ENCODE results near the gene SPAG6. TPM values are rescaled to one million over a fixed set of nuclear protein-coding genes. Genes with fewer than 3 reads are reported as not detected.
A peak's percentile ranks its signal among the peaks of the same experiment; 100 is the strongest.

The SPAG6 gene
- total and polyA plus RNA-seq, 9 of the 15 experiments (the other 6 are each of a cell fraction or from before 2014, with no cell fraction given) = 3.5 to 23.1 (median 11.8) TPM

DNA sequence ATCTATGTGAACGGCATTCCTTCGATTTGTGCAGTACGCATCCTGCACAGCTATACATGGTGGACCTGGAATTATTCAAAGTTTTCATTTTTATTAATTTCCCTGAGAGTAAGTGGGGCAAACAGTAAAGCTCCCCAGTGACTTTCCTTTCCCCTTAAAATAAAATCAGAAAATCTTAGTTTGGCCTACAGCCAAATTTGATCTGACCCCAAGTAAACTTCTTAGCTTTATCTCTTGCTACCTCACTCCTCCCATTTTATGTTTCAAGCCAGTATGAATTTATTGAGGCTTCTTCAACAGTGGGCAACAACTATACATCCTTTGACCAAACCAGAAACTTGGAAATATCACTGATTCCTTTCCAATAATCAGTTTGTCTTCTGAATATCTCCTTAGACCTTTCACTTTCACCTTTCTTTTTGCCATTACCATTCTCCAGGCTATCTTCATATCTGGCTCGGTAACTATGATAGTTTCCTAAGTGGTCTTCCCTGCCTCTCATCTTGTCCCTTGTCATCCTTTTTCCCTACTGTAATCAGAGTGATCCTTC, 11.1 kb downstream of the SPAG6 start (continued):
- TF ChIP-seq FOXM1 (IDR thresholded peaks at IDR 0.05; ENCODE audit: low read depth) (no peak), FOXM1 (CRISPR knock-in tag; IDR thresholded peaks at IDR 0.05; ENCODE audit: low read depth) (no peak), MYC (IDR thresholded peaks at IDR 0.05; ENCODE audit: low read depth, low read length) (no peak), MYC (CRISPR knock-in tag; IDR thresholded peaks at IDR 0.05; ENCODE audit: borderline replicate concordance, low read depth) (no peak), MEF2A (IDR thresholded peaks at IDR 0.05; ENCODE audit: control insufficient read depth, low read depth, low read length) (no peak), SUPT5H (IDR thresholded peaks at IDR 0.05) (no peak), MCM7 (IDR thresholded peaks at IDR 0.05) (no peak), LEF1 (IDR thresholded peaks at IDR 0.05) (0 out of 2 replicates have a peak, but pooled peaks have one; percentile 28), ARID1B (IDR thresholded peaks at IDR 0.05) (peak; percentile 22; the same call in 1 of the 2 replicates), CBX8 (IDR thresholded peaks at IDR 0.05; ENCODE audit: borderline replicate concordance, extremely low read depth, low read depth, low read length, poor library complexity, severe bottlenecking) (no peak), MECOM (CRISPR knock-in tag; IDR thresholded peaks at IDR 0.05) (no peak), NFIX (CRISPR knock-in tag; IDR thresholded peaks at IDR 0.05; ENCODE audit: low read depth) (peak; percentile 84), XRCC5 (IDR thresholded peaks at IDR 0.05; ENCODE audit: low read depth, low read length) (no peak), ZNF134 (CRISPR knock-in tag; conservative IDR thresholded peaks at IDR 0.05) (no peak), GATA2 (CRISPR knock-in tag; IDR thresholded peaks at IDR 0.05) (0 out of 2 replicates have a peak, but pooled peaks have one; percentile 6), ZNF584 (CRISPR knock-in tag; IDR thresholded peaks at IDR 0.05; ENCODE audit: low read depth) (no peak), SMARCC2 (IDR thresholded peaks at IDR 0.05; ENCODE audit: low read depth) (no peak), MXI1 (IDR thresholded peaks at IDR 0.05; ENCODE audit: low read depth, low read length) (no peak)
- TF ChIP-seq, protein P1, sequence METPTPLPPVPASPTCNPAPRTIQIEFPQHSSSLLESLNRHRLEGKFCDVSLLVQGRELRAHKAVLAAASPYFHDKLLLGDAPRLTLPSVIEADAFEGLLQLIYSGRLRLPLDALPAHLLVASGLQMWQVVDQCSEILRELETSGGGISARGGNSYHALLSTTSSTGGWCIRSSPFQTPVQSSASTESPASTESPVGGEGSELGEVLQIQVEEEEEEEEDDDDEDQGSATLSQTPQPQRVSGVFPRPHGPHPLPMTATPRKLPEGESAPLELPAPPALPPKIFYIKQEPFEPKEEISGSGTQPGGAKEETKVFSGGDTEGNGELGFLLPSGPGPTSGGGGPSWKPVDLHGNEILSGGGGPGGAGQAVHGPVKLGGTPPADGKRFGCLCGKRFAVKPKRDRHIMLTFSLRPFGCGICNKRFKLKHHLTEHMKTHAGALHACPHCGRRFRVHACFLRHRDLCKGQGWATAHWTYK (CRISPR knock-in tag; IDR thresholded peaks at IDR 0.05) = no peak
- TF ChIP-seq, protein P2, sequence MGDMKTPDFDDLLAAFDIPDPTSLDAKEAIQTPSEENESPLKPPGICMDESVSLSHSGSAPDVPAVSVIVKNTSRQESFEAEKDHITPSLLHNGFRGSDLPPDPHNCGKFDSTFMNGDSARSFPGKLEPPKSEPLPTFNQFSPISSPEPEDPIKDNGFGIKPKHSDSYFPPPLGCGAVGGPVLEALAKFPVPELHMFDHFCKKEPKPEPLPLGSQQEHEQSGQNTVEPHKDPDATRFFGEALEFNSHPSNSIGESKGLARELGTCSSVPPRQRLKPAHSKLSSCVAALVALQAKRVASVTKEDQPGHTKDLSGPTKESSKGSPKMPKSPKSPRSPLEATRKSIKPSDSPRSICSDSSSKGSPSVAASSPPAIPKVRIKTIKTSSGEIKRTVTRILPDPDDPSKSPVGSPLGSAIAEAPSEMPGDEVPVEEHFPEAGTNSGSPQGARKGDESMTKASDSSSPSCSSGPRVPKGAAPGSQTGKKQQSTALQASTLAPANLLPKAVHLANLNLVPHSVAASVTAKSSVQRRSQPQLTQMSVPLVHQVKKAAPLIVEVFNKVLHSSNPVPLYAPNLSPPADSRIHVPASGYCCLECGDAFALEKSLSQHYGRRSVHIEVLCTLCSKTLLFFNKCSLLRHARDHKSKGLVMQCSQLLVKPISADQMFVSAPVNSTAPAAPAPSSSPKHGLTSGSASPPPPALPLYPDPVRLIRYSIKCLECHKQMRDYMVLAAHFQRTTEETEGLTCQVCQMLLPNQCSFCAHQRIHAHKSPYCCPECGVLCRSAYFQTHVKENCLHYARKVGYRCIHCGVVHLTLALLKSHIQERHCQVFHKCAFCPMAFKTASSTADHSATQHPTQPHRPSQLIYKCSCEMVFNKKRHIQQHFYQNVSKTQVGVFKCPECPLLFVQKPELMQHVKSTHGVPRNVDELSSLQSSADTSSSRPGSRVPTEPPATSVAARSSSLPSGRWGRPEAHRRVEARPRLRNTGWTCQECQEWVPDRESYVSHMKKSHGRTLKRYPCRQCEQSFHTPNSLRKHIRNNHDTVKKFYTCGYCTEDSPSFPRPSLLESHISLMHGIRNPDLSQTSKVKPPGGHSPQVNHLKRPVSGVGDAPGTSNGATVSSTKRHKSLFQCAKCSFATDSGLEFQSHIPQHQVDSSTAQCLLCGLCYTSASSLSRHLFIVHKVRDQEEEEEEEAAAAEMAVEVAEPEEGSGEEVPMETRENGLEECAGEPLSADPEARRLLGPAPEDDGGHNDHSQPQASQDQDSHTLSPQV (IDR thresholded peaks at IDR 0.05) = no peak
- TF ChIP-seq, protein P3, sequence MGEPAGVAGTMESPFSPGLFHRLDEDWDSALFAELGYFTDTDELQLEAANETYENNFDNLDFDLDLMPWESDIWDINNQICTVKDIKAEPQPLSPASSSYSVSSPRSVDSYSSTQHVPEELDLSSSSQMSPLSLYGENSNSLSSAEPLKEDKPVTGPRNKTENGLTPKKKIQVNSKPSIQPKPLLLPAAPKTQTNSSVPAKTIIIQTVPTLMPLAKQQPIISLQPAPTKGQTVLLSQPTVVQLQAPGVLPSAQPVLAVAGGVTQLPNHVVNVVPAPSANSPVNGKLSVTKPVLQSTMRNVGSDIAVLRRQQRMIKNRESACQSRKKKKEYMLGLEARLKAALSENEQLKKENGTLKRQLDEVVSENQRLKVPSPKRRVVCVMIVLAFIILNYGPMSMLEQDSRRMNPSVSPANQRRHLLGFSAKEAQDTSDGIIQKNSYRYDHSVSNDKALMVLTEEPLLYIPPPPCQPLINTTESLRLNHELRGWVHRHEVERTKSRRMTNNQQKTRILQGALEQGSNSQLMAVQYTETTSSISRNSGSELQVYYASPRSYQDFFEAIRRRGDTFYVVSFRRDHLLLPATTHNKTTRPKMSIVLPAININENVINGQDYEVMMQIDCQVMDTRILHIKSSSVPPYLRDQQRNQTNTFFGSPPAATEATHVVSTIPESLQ (CRISPR knock-in tag; IDR thresholded peaks at IDR 0.05) = no peak
- TF ChIP-seq, protein P4, sequence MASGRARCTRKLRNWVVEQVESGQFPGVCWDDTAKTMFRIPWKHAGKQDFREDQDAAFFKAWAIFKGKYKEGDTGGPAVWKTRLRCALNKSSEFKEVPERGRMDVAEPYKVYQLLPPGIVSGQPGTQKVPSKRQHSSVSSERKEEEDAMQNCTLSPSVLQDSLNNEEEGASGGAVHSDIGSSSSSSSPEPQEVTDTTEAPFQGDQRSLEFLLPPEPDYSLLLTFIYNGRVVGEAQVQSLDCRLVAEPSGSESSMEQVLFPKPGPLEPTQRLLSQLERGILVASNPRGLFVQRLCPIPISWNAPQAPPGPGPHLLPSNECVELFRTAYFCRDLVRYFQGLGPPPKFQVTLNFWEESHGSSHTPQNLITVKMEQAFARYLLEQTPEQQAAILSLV (tag; IDR thresholded peaks at IDR 0.05) = no peak
